Colonic mucosa (tissue), 4 donors: ENCODE data around the gene HTRA3. TPM values are rescaled to one million over a fixed set of nuclear protein-coding genes. Genes with fewer than 3 reads are reported as not detected.
A peak's percentile ranks its signal among the peaks of the same experiment; 100 is the strongest.

Experiments
- DNase-seq: peaks from one replicate; pipeline ENCODE4 v3.0.0-alpha.2; 2020
- H3K27ac ChIP-seq: fragments of 200-600 bp; one replicate; pipeline ENCODE4 v1.8.0; 2021
- H3K27me3 ChIP-seq: fragments of 200-600 bp; one replicate; pipeline ENCODE4 v1.8.0; 2021
- H3K36me3 ChIP-seq: fragments of 200-600 bp; one replicate; pipeline ENCODE4 v1.8.0; 2021
- H3K4me1 ChIP-seq: fragments of 200-600 bp; one replicate; pipeline ENCODE4 v1.8.0; 2021; ENCODE audit warnings: mild to moderate bottlenecking
- H3K4me3 ChIP-seq: fragments of 200-600 bp; one replicate; pipeline ENCODE4 v1.8.0; 2021
- H3K9ac ChIP-seq, 2 donors: one replicate each; pipeline ENCODE4 v1.7.0; 2013; ENCODE audit warnings: control low read depth in 2 of 2, low read depth in 2 of 2, low read length in 2 of 2
- H3K9me3 ChIP-seq: fragments of 200-600 bp; one replicate; pipeline ENCODE4 v1.8.0; 2021
- CTCF ChIP-seq: fragments of 200-600 bp; IDR thresholded peaks from one replicate; pipeline ENCODE4 v1.8.0; 2022; ENCODE audit warnings: antibody characterized with exemption, mild to moderate bottlenecking
- intact Hi-C: fragments of 100-400 bp; cut with DNase I; formaldehyde crosslinking; loops from one replicate; pipeline ENCODE4 v1.14.1; 2022
- total RNA-seq, 2 donors: library from RNA; stranded (reverse); fragmentation: NEBNext Ultra II Directional in 1 of 2; extraction: Animal tissue kit (Norgen Biotek cat#: 25700) in 1 of 2; gene quantifications; one replicate each; pipeline ENCODE4 v1.2.1, GENCODE V29; 2021
- donor health status: healthy.
- donor health status: DM: no; HTN: no; CAD: no.
- donor health status: DM: no; HTN: no; CAD: no.

Gene HTRA3
- 1 to 10 TPM; 1.3 to 5.0 TPM for total RNA-seq

GRCh38 chr4:8269535-8270417 is at the start of gene HTRA3:
Gene HTRA3 (plus strand): TSS chr4:8269754. CDS start chr4:8269969, 215 bp downstream.
- Histone ChIP-seq H3K9ac (peak within 1 kb of the TSS in 1 of 2 donors; percentile 60), H3K9me3 (no peaks in the 10 kb centered on the region), H3K27me3 (peaks cover 13% of the 10 kb centered on the region), H3K36me3 (no peaks in the 10 kb centered on the region), H3K4me3 (peak within 1 kb of the TSS; percentile 28), H3K4me1 (no peaks in the 10 kb centered on the region), H3K27ac (no peak within 1 kb of the TSS)
- no peak for DNase-seq
- intact Hi-C loops: loop anchor here (5.0 to 10.0 kb wide), 2 partner anchors 133 to 325 kb away; partner anchors contain the start of gene CPZ
- no peak for TF ChIP-seq CTCF

GRCh38 chr4:8220661-8221450 is 48.7 kb upstream of the HTRA3 start:
- TF ChIP-seq CTCF: no peak
- Histone ChIP-seq H3K9ac (no peak overlapping the region), H3K4me3 (no peak overlapping the region), H3K9me3 (no peaks in the 10 kb centered on the region), H3K4me1 (no peaks in the 10 kb centered on the region), H3K36me3 (no peaks in the 10 kb centered on the region), H3K27me3 (no peaks in the 10 kb centered on the region), H3K27ac (no peak overlapping the region)
- intact Hi-C loops: no loop called here
- DNase-seq: no peak

GRCh38 chr4:8221476-8221875 is 48.1 kb upstream of the HTRA3 start:
- no peak for DNase-seq
- Histone ChIP-seq H3K9ac (no peak overlapping the region), H3K9me3 (no peaks in the 10 kb centered on the region), H3K4me3 (no peak overlapping the region), H3K4me1 (no peaks in the 10 kb centered on the region), H3K36me3 (no peaks in the 10 kb centered on the region), H3K27ac (peak overlapping the region; percentile 37), H3K27me3 (no peaks in the 10 kb centered on the region)
- intact Hi-C loops: no loop called here
- TF ChIP-seq CTCF: no peak

GRCh38 chr4:8221985-8222384 is 47.6 kb upstream of the HTRA3 start:
- Histone ChIP-seq H3K36me3 (no peaks in the 10 kb centered on the region), H3K27me3 (no peaks in the 10 kb centered on the region), H3K4me1 (no peaks in the 10 kb centered on the region), H3K9ac (no peak overlapping the region), H3K27ac (peak overlapping the region; percentile 37), H3K4me3 (no peak overlapping the region), H3K9me3 (no peaks in the 10 kb centered on the region)
- TF ChIP-seq CTCF: no peak
- intact Hi-C loops: no loop called here
- DNase-seq: no peak

- TF ChIP-seq CTCF: no peak
- DNase-seq: no peak
- Histone ChIP-seq H3K4me3 (no peak overlapping the region), H3K27me3 (no peaks in the 10 kb centered on the region), H3K9ac (no peak overlapping the region), H3K27ac (no peak overlapping the region), H3K4me1 (no peaks in the 10 kb centered on the region), H3K36me3 (no peaks in the 10 kb centered on the region), H3K9me3 (no peaks in the 10 kb centered on the region)
- intact Hi-C loops: no loop called here
Measured at GRCh38 chr4:8222609-8223388, 46.8 kb upstream of the HTRA3 start.
